Urinary bladder (tissue), 4 donors: ENCODE data around the gene CHD6. TPM values are rescaled to one million over a fixed set of nuclear protein-coding genes. Genes with fewer than 3 reads are reported as not detected.

Experiments used
- DNase-seq: peaks from one replicate; pipeline ENCODE4 v3.0.0-alpha.2; 2015; ENCODE audit errors: extremely low spot score
- H3K27ac ChIP-seq: one replicate; pipeline ENCODE4 v1.5.1; 2013; ENCODE audit warnings: low read depth, mild to moderate bottlenecking, moderate library complexity
- H3K36me3 ChIP-seq: one replicate; pipeline ENCODE4 v1.6.1; 2013; ENCODE audit warnings: mild to moderate bottlenecking, moderate library complexity; ENCODE audit not compliant: insufficient read depth
- H3K4me1 ChIP-seq: one replicate; pipeline ENCODE4 v1.6.1; 2013; ENCODE audit warnings: mild to moderate bottlenecking, moderate library complexity; ENCODE audit not compliant: insufficient read depth
- H3K4me3 ChIP-seq: one replicate; pipeline ENCODE4 v1.5.1; 2013; ENCODE audit warnings: low read depth, low read length
- WGBS: extraction: QIAGEN DNeasy Blood & Tissue Kit; methylation state at CpG from one replicate; pipeline ENCODE4 v1.1.7; 2013; 5-methylcytosine and 5-hydroxymethylcytosine counted together
- polyA plus RNA-seq: library from polyadenylated mRNA; stranded (reverse); fragments of 200-250 nt; gene quantifications from one replicate; pipeline ENCODE4 v1.2.3, GENCODE V29; 2013
- total RNA-seq: library from RNA; depleted of rRNA; stranded (reverse); fragments of >200 nt; gene quantifications from one replicate; pipeline ENCODE4 v1.2.3, GENCODE V29; 2014
- donor health status: healthy with polysubstance abuse.
- donor health status: healthy.

Gene CHD6
- total and polyA plus RNA-seq, 2 donors = 11.6 to 61.5 TPM

DNA sequence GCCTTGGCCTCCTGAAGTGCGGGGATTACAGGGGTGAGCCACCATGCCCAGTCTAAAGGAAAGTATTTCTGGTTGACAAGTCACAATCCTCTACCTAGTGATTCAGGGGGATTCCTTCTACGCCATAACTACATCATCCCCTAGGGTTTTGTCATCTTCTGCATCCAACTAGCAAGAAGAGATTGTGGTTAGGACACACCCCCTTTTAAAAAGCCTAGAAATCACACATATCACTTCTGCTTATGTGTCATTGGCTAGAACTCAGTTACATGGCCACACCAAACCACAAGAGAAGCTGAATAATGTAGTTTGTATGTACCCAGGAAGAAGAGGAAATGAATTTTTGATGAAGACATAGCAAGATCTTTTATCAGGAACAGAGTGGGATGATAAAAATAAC, 14.7 kb upstream of the CHD6 start:
- DNase-seq = no peak
- 89% methylated on average over 2 of the region's 2 CpGs for WGBS
- Histone ChIP-seq H3K27ac (no peak overlapping the region), H3K4me1 (no peaks in the 10 kb centered on the region), H3K36me3 (no peaks in the 10 kb centered on the region), H3K4me3 (no peak overlapping the region)

DNA sequence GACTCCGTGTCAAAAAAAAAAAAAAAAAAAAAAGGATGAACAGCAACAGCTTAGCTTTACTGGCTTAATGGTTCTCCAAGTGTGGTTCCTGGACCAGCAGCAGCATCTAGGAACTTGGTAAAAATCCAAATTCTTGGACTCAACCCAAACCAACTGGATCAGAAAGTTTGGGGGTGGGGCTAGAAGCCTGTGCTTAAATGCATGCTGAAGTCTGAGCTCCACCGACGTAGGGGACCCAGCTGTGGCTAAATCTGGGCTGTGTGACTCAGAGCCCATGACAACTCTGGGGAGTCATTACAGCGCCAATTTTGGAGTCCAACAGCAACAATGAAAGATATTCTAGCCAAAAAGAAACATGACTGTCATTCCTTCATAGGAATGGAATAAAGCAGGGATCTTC, 13.6 kb upstream of the CHD6 start:
- H3K27ac ChIP-seq = no peak overlapping the region
- no peak for DNase-seq
- no peaks in the 10 kb centered on the region for H3K4me1 ChIP-seq
- WGBS = 52% methylated on average over 4 of the region's 4 CpGs
- no peak overlapping the region for H3K4me3 ChIP-seq
- H3K36me3 ChIP-seq = no peaks in the 10 kb centered on the region

DNA sequence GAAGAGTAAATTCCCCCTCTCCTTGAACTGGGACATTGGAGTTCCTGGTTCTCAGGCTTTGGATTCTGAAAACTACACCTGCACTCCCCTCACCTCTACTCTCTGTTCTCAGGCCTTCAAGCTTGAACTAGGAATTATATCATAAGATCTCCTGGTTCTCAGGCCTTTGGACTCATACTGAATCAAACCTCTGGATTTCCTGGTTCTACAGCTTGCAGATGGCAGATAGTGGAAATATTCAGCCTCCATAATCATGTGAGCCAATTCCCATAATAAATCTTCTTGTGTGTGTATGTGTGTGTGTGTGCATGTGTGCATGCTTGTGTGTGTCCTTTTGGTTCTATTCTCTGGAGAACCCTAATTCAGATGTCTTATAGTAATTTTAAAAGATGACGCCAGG, 12.7 kb upstream of the CHD6 start:
- no peaks in the 10 kb centered on the region for H3K4me1 ChIP-seq
- H3K4me3 ChIP-seq = no peak overlapping the region
- no peak overlapping the region for H3K27ac ChIP-seq
- WGBS = 93% methylated on average over 1 of the region's 1 CpG
- no peaks in the 10 kb centered on the region for H3K36me3 ChIP-seq
- DNase-seq = no peak

DNA sequence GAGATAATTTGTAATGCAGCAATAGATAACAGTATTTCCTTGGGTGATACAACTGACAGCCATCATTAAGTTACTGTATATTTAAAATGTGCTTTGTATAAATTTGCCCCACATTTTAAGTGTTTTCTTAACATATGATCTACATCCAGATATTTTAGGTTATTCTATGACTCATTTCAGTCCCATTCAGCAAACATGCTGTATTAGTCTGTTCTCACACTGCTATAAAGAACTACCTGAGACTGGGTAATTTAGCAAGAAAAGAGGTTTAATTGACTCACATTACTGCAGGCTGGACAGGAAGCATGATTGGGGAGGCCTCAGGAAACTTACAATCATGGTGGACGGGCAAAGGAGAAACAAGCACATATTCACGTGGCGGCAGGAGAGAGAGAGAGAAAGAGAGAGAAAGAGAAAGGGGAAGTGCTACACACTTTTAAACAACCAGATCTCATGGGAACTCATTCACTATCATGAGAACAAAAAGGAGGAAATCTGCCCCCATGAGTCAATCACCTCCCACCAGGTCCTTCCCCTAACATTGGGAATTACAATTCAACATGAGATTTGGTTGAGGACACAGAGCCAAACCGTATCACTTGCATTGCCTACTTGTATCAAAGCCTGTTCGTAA, 9.6 kb upstream of the CHD6 start:
- Histone ChIP-seq H3K4me1 (no peaks in the 10 kb centered on the region), H3K4me3 (no peak overlapping the region), H3K36me3 (no peaks in the 10 kb centered on the region), H3K27ac (no peak overlapping the region)
- DNase-seq = no peak
- 86% methylated on average over 5 of the region's 5 CpGs for WGBS

DNA sequence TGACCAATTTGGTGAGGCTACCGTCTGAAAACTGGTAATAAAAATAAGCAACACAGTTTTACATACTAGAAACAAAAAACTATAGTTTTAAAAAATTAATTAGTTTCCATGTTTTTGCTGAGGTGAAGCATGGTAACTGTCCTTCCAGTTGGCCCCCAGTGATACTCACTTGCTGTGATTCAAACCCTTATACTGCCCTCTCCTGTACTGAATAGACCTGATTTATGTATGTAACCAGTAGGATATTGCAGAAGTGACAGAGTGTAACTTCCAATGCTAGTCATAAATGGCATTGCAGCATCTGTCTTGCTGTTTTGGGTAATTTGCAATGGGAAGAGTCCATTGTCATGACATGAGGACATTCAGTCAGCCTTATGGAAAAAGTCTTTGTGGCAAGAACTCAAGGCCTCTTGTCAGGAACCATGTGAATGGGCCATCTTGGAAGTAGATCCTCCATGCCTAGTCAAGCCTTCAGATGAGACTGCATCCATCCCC, 8.9 kb upstream of the CHD6 start:
- Histone ChIP-seq H3K4me3 (no peak overlapping the region), H3K4me1 (no peaks in the 10 kb centered on the region), H3K27ac (no peak overlapping the region), H3K36me3 (no peaks in the 10 kb centered on the region)
- no peak for DNase-seq
- WGBS = 87% methylated on average over 1 of the region's 1 CpG

DNA sequence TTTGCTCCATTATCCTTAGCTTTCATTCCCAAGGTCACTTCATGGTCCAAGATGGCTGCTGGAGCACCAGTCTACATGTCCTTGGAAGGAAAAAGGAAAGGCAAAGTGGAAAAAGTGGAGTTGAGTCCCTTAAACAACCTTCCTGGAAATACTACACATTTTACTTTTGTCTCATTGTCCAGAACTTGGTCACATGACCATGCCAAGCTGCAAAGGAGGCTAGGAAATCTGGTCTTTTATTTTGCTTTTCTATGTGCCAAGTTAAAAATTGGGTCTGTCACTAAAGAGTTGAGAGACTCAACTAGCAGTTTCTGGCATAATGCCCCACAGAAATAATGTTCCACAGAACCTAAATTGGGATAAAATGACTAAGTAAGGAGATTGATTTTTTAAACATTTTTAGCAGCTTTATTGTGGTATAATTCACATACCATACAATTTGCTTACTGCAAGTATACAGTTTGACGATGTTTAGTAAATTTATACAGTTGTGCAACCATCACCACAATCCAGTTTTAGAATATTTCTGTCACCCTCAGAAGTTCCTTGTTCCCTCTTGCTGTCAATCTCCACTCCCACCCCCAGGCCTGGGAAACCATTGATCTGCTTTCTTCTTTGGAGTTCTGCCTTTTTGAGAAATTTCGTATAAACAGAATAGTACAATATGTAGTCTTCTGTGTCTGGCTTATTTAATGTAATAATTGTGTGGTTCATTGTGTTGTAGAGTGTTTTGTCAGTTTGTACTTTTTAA, 5.6 kb upstream of the CHD6 start:
- 77% methylated on average over 2 of the region's 2 CpGs for WGBS
- H3K36me3 ChIP-seq = no peaks in the 10 kb centered on the region
- H3K4me1 ChIP-seq = no peaks in the 10 kb centered on the region
- H3K27ac ChIP-seq = no peak overlapping the region
- no peak overlapping the region for H3K4me3 ChIP-seq
- no peak for DNase-seq

DNA sequence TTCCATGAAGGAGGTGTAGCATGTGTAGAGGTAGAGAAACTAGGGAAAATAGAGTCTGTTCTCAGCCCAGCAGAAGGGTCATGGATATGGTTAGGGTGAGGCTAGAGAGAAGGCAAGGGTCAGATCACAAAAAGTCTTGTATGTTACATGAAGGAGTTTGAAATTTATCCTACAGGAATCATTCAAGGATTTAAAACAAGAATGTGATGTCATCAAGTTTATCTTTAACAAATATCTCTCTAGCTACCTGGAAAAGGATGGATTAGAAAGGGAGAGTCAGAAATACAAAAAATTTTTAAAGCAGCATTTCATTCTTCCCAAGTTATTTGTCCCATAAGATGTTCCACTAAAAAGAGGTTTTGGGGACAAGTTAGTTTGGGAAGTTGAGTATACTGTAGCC, 4.4 kb upstream of the CHD6 start:
- no peak overlapping the region for H3K27ac ChIP-seq
- DNase-seq = no peak
- H3K4me1 ChIP-seq = no peaks in the 10 kb centered on the region
- no peaks in the 10 kb centered on the region for H3K36me3 ChIP-seq
- no peak overlapping the region for H3K4me3 ChIP-seq

DNA sequence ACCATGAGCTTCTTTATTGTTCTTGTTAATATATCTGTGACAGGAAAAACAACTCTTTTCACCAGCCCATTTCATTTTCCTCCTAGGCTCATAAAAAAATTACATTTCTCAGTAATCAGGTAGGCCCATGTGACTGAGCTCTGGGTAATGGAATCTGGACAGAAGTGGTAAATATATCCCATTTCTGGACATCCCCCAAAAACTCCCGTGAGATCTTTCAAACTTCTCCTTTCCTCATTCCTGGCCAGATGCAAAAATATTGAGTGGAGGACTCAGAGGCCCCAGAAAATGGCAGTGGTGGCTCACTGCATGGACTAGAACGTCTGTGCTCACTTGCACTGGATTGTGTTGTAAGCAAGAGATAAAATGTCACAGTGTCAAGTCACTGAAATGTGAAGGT, 3.8 kb upstream of the CHD6 start:
- WGBS = 41% methylated on average over 2 of the region's 2 CpGs
- Histone ChIP-seq H3K27ac (no peak overlapping the region), H3K4me1 (no peaks in the 10 kb centered on the region), H3K36me3 (no peaks in the 10 kb centered on the region), H3K4me3 (no peak overlapping the region)
- DNase-seq = no peak

DNA sequence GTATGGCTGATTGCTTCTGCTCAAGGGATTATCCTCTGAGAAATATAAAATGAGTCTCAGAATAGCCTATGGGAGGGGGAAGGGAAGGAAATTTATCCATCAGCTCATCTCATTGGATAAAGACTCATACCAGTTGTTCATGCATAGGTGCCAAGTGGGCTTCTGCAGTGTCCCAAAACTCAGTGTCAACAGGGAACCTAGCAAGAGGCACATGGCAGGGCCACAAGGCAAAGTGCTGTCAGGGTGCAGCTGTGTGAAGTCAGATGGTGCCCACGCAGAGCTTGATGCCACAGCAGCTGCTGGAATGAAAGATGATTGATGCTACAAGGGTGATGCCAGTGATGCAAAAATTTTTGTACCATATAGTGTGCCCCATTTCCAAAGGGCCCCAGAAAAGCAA, 3.2 kb upstream of the CHD6 start:
- Histone ChIP-seq H3K27ac (no peak overlapping the region), H3K4me3 (no peak overlapping the region), H3K36me3 (no peaks in the 10 kb centered on the region), H3K4me1 (no peaks in the 10 kb centered on the region)
- WGBS = 83% methylated on average over 1 of the region's 1 CpG
- DNase-seq = no peak

DNA sequence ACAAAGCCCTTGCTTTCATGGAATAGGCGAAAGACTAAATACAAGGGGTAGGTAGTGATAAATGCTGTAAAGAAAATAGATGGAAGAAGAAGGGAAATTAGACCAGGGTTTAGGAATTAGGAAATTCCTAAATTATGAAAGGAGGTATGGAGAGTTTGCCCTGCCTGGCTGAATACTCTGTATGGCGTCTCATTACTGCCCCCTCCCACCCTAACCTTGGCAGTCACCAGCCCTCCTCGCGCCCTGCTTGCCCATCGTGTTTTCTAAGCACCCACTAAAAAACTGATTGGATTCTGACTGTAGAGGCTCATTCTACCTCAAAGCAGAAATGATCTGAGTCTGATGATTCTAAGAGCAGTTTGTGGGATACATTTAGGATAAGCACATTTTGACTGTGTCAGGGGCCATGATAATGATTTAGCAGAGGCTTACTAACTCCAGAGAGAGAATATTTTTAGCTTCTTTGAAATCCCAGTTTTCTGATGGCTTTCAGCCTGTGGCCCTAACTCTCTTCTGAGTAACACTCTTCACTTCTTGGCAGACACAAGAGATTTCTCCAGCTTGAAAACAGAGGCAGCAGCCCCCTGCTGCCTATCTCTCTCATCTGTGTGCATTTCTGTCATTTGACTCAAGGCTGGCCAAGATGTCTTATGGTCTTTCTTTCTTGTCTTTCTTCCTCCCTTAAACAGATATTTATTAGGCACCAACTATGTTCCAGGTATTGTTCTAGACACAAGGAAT, 1.4 kb upstream of the CHD6 start:
- WGBS = 63% methylated on average over 5 of the region's 5 CpGs
- Histone ChIP-seq H3K36me3 (no peaks in the 10 kb centered on the region), H3K4me1 (no peaks in the 10 kb centered on the region), H3K4me3 (no peak overlapping the region), H3K27ac (no peak overlapping the region)
- no peak for DNase-seq

DNA sequence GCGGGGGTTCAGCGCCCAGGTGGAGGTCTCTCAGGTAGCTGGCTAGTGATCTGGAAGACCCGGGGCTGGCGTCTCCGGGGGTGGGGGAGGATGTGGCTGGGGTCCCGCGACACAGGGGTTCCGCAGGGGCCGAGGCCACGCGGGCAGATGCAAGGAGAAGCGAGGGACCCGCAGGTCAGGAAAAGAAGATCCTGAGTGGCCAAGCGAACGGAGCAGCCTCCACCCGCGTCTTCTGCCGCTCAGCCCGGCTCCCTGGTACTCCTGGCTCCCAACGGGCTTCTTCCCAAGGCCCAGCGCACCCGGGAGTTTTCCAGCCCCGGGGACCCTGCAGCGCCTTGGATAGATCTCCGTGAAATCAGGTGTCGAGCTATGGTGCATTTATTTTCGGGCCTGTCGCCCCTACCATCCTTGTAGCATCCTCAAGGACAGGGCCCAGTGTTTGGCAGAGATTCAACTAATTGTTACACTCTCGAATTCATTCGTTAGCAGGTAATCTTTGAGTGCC, 682 bp upstream of the CHD6 start:
- 5% methylated on average over 30 of the region's 30 CpGs for WGBS
- Histone ChIP-seq H3K4me1 (no peaks in the 10 kb centered on the region), H3K36me3 (no peaks in the 10 kb centered on the region), H3K4me3 (peak overlapping the region; percentile 100), H3K27ac (no peak overlapping the region)
- no peak for DNase-seq

DNA sequence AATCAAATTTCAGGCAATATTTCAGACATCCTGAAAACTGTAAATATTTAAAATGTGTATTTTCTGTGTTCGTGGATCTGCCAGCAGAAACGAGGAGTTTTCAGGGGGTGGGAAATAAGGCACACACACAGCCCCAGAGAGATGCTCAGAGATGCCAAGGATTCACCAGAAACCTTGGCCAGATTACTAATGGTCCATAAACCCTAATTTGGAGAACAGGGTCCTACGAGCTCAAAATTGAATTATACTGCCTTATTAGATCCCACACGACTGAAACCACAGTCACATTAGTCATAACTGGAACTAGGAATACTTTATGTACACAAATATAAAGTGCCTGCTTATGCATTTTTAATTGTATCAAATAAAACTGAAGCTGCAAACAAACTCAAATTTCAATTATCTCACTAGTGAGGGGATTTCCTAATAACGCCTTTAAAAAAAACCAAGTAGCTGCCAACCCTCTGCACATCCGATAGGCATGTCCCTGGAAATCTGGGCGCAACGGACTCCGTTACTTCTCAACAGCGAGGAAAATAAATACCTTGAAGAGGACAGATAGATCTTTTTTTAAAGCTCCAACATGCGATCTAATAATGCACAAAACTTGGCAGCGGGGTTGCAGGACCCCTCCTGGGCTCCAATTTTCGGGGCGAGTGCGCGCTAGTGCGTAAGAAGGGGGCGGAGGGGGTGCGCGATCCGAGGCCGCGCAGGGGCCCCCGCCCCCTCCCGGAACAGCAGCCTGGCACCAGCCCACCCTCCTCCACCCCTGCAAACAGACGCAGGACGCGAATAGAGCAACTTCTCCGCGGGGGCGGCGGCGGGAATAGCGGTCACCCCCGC, 897 bp downstream of the CHD6 start:
- Histone ChIP-seq H3K27ac (no peak overlapping the region), H3K4me1 (no peaks in the 10 kb centered on the region), H3K4me3 (peak overlapping the region; percentile 100), H3K36me3 (no peaks in the 10 kb centered on the region)
- no peak for DNase-seq
- WGBS = 2% methylated on average over 35 of the region's 35 CpGs

DNA sequence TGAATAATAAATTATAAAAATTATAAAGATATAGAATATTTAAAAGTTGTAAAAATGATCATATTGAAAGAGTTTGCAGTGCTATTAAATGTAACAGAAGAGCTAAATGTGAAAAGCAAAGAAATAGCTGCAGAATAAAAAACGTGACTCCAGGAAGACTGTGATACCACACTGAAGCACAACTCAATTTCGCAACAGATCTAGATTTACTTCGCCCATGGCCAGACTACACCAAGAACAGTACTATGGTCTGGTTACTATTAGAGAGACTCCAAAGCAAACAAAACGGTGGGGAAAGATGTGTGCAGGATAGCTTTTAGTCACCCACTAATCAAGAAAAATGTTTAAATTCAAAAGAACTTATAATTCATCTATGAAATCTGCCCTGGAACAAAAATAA, 1.9 kb downstream of the CHD6 start:
- H3K4me1 ChIP-seq = no peaks in the 10 kb centered on the region
- no peaks in the 10 kb centered on the region for H3K36me3 ChIP-seq
- WGBS = 65% methylated on average over 4 of the region's 4 CpGs

More for the DNA sequence above, 1.9 kb downstream of the CHD6 start:
- no peak for DNase-seq
- Histone ChIP-seq H3K27ac (no peak overlapping the region), H3K4me3 (no peak overlapping the region)
